Muscle layer of colon (tissue), 2 donors: ENCODE data around the gene TMEM150A.

ENCODE experiments used
- H3K27ac ChIP-seq: one replicate; pipeline ENCODE4 v1.7.0; 2013; ENCODE audit warnings: low read depth, mild to moderate bottlenecking, low read length, moderate library complexity
- H3K27me3 ChIP-seq, 2 donors: one replicate each; pipeline ENCODE4 v1.7.0; 2013; ENCODE audit warnings: low read length in 2 of 2, mild to moderate bottlenecking in 2 of 2; ENCODE audit not compliant: insufficient read depth in 2 of 2, control insufficient read depth in 1 of 2
- H3K36me3 ChIP-seq: one replicate; pipeline ENCODE4 v1.7.0; 2013; ENCODE audit warnings: mild to moderate bottlenecking, low read length; ENCODE audit not compliant: insufficient read depth
- H3K4me1 ChIP-seq: one replicate; pipeline ENCODE4 v1.7.0; 2013; ENCODE audit warnings: mild to moderate bottlenecking, low read length; ENCODE audit not compliant: insufficient read depth
- H3K4me3 ChIP-seq, 2 donors: one replicate each; pipeline ENCODE4 v1.7.0; 2013; ENCODE audit warnings: low read length in 2 of 2, low read depth in 1 of 2, mild to moderate bottlenecking in 1 of 2, moderate library complexity in 1 of 2
- H3K9ac ChIP-seq: one replicate; pipeline ENCODE4 v1.7.0; 2013; ENCODE audit warnings: low read length
- H3K9me3 ChIP-seq: one replicate; pipeline ENCODE4 v1.7.0; 2013; ENCODE audit warnings: mild to moderate bottlenecking, low read length
- donor health status: abdominal sarcoma.
- donor health status: Adenocarcinoma of cecum.

The TMEM150A gene, protein sequence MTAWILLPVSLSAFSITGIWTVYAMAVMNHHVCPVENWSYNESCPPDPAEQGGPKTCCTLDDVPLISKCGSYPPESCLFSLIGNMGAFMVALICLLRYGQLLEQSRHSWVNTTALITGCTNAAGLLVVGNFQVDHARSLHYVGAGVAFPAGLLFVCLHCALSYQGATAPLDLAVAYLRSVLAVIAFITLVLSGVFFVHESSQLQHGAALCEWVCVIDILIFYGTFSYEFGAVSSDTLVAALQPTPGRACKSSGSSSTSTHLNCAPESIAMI

GRCh38 chr2:85602476-85603234 is at the start of gene TMEM150A:
Gene TMEM150A, minus strand, starts transcription at chr2:85602698. Its CDS starts 750 bp downstream, at chr2:85601948.
- peak within 1 kb of the TSS; percentile 81 for H3K9ac ChIP-seq
- peak within 1 kb of the TSS; percentile 79 to 93 for H3K4me3 ChIP-seq
- H3K9me3 ChIP-seq = no peaks in the 10 kb centered on the region
- no peaks in the 10 kb centered on the region for H3K27me3 ChIP-seq
- peak within 1 kb of the TSS; percentile 88 for H3K27ac ChIP-seq
- peaks cover 42% of the 10 kb centered on the region for H3K4me1 ChIP-seq
- H3K36me3 ChIP-seq = peaks cover 42% of the 10 kb centered on the region

- Histone ChIP-seq H3K36me3 (peaks cover 46% of the 10 kb centered on the region), H3K4me3 (no peak overlapping the region), H3K27ac (no peak overlapping the region), H3K4me1 (no peaks in the 10 kb centered on the region), H3K9me3 (no peaks in the 10 kb centered on the region), H3K9ac (no peak overlapping the region), H3K27me3 (no peaks in the 10 kb centered on the region)
Measured at GRCh38 chr2:85652056-85652455, 49.6 kb upstream of the TMEM150A start.

GRCh38 chr2:85651097-85651496 is 48.6 kb upstream of the TMEM150A start:
- no peaks in the 10 kb centered on the region for H3K27me3 ChIP-seq
- H3K4me1 ChIP-seq = no peaks in the 10 kb centered on the region
- H3K9me3 ChIP-seq = no peaks in the 10 kb centered on the region
- H3K9ac ChIP-seq = no peak overlapping the region
- H3K4me3 ChIP-seq = no peak overlapping the region
- peaks cover 54% of the 10 kb centered on the region for H3K36me3 ChIP-seq
- H3K27ac ChIP-seq = no peak overlapping the region

DNA sequence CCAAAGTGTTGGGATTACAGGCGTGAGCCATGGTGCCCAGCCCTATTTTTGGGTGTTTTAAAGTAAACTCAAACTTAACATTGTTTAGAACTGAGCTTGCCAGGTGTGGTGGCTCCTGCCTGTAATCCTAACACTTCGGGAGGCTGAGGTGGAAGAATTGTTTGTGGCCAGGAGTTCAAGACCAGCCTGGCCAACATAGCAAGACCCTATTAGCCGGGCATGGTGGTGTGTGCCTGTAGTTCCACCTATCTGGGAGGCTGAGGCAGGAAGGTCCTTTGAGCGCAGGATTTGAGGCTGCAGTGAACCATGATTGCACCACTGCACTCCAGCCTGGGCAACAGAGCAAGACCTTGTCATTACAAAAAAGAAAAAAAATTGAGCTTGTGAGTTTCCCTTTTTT is 48.0 kb upstream of the TMEM150A start:
- Histone ChIP-seq H3K9ac (no peak overlapping the region), H3K27me3 (no peaks in the 10 kb centered on the region), H3K9me3 (no peaks in the 10 kb centered on the region), H3K36me3 (peaks cover 56% of the 10 kb centered on the region), H3K4me3 (no peak overlapping the region), H3K4me1 (no peaks in the 10 kb centered on the region), H3K27ac (no peak overlapping the region)

DNA sequence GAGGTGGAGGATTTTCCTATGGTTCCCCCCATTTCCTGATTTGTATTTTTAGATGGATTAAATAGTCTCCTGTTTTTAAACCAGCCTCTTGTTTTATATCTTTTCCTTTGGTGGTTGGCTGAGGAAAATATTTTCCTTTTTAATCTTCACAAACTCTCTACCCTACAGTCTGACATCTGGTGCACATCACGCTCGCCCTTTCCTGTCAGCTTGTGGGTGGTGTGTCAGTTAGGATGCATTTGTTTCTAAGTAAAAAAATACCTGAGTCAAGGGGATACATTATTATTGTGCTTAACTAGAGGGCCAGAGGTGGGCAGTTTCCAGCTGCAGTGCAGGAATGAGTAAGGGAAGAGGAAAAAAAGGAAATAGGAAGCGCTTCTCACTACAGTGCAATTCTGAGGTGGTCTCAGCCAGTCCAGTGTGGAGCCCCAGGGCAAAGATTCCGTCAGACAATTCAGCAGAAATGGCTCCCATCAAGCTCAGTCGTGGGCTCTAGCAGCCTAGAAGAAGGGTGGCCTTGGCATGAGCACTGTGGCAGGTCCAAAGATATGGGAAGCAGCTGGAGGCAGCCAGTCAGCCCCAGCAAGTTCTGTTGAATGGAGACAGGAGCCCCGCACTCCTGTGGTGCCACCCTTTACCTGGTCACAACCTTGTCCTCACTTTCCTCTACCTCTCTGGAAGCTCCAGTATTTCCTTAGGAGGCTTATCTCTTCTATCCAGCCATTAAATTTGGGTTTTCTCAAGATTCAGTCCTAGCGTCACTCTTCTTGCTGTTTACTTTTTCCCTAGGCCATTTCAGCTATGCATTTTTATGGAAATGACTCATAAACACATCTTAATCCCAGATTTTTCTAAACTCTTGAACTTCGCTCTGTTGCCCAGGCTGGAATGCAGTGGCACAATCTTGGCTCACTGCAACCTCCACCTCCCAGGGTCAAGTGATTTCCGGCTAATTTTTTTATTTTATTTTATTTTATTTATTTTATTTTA is 47.0 kb upstream of the TMEM150A start:
- peaks cover 65% of the 10 kb centered on the region for H3K36me3 ChIP-seq
- no peak overlapping the region for H3K27ac ChIP-seq
- no peak overlapping the region for H3K4me3 ChIP-seq
- H3K9ac ChIP-seq = no peak overlapping the region
- no peaks in the 10 kb centered on the region for H3K4me1 ChIP-seq
- no peaks in the 10 kb centered on the region for H3K9me3 ChIP-seq
- no peaks in the 10 kb centered on the region for H3K27me3 ChIP-seq

DNA sequence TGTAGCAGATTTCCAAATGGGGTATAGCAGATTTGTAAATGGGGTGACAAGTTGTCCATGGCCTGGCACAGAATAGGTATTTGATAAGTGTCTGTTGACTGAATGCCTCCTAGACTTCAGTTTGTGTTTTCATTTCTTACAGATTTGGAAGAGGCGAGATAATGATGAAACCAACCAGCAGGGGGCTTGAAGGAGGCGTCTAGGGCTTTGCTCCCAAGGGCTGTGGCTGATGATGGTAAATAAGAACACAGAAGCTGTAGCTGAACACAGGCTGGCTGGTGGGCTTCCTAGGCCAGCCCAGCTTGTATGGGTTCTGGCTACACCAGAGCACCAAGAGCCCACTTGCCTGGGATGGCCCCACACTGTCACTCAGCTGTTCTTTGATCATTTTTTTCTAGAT is 46.1 kb upstream of the TMEM150A start:
- H3K4me3 ChIP-seq = no peak overlapping the region
- peaks cover 72% of the 10 kb centered on the region for H3K36me3 ChIP-seq
- H3K9ac ChIP-seq = no peak overlapping the region
- H3K27ac ChIP-seq = no peak overlapping the region
- no peaks in the 10 kb centered on the region for H3K27me3 ChIP-seq
- no peaks in the 10 kb centered on the region for H3K9me3 ChIP-seq
- H3K4me1 ChIP-seq = no peaks in the 10 kb centered on the region

- H3K27me3 ChIP-seq = no peaks in the 10 kb centered on the region
- no peak overlapping the region for H3K9ac ChIP-seq
- H3K9me3 ChIP-seq = no peaks in the 10 kb centered on the region
- no peak overlapping the region for H3K4me3 ChIP-seq
- H3K27ac ChIP-seq = no peak overlapping the region
- H3K36me3 ChIP-seq = peaks cover 77% of the 10 kb centered on the region
- H3K4me1 ChIP-seq = no peaks in the 10 kb centered on the region
Measured at GRCh38 chr2:85647823-85648526, 45.5 kb upstream of the TMEM150A start.

GRCh38 chr2:85646166-85646565 is 43.7 kb upstream of the TMEM150A start:
- no peak overlapping the region for H3K9ac ChIP-seq
- no peaks in the 10 kb centered on the region for H3K9me3 ChIP-seq
- H3K36me3 ChIP-seq = peaks cover 84% of the 10 kb centered on the region
- H3K4me3 ChIP-seq = no peak overlapping the region
- H3K27ac ChIP-seq = no peak overlapping the region
- no peaks in the 10 kb centered on the region for H3K27me3 ChIP-seq
- H3K4me1 ChIP-seq = no peaks in the 10 kb centered on the region

GRCh38 chr2:85644909-85645308 is 42.4 kb upstream of the TMEM150A start:
- Histone ChIP-seq H3K27ac (no peak overlapping the region), H3K4me3 (no peak overlapping the region), H3K9ac (no peak overlapping the region), H3K36me3 (peaks cover 91% of the 10 kb centered on the region), H3K4me1 (no peaks in the 10 kb centered on the region), H3K9me3 (no peaks in the 10 kb centered on the region), H3K27me3 (no peaks in the 10 kb centered on the region)

GRCh38 chr2:85642725-85643124 is 40.2 kb upstream of the TMEM150A start:
- Histone ChIP-seq H3K36me3 (peaks cover 83% of the 10 kb centered on the region), H3K4me3 (no peak overlapping the region), H3K9me3 (no peaks in the 10 kb centered on the region), H3K4me1 (no peaks in the 10 kb centered on the region), H3K27me3 (no peaks in the 10 kb centered on the region), H3K9ac (no peak overlapping the region), H3K27ac (no peak overlapping the region)

GRCh38 chr2:85635636-85636035 is 33.1 kb upstream of the TMEM150A start:
- no peaks in the 10 kb centered on the region for H3K9me3 ChIP-seq
- H3K4me1 ChIP-seq = no peaks in the 10 kb centered on the region
- H3K27me3 ChIP-seq = no peaks in the 10 kb centered on the region
- H3K36me3 ChIP-seq = peaks cover 61% of the 10 kb centered on the region
- no peak overlapping the region for H3K9ac ChIP-seq
- H3K27ac ChIP-seq = no peak overlapping the region
- no peak overlapping the region for H3K4me3 ChIP-seq
